Fibroblast of skin of left quadriceps (primary cell): Measurements from ENCODE around the gene GADD45GIP1.
"Not testable (repeated sequence)": the region's sequence is repeated elsewhere in the genome, so short reads cannot be mapped to it uniquely, and the experiment has no call there.

Source experiments
- DNase-seq, 2 experiments: peaks; one replicate each; pipeline ENCODE4 v3.0.0-alpha.2; 2013; ENCODE audit warnings: low read depth in 2 of 2

Gene GADD45GIP1

GRCh38 chr19:12940897-12941296 lies 16.1 kb downstream of the GADD45GIP1 start:
- no peak for DNase-seq

- no peak for DNase-seq
These were observed 17.0 kb downstream of the GADD45GIP1 start for GRCh38 chr19:12939975-12940423.

DNA sequence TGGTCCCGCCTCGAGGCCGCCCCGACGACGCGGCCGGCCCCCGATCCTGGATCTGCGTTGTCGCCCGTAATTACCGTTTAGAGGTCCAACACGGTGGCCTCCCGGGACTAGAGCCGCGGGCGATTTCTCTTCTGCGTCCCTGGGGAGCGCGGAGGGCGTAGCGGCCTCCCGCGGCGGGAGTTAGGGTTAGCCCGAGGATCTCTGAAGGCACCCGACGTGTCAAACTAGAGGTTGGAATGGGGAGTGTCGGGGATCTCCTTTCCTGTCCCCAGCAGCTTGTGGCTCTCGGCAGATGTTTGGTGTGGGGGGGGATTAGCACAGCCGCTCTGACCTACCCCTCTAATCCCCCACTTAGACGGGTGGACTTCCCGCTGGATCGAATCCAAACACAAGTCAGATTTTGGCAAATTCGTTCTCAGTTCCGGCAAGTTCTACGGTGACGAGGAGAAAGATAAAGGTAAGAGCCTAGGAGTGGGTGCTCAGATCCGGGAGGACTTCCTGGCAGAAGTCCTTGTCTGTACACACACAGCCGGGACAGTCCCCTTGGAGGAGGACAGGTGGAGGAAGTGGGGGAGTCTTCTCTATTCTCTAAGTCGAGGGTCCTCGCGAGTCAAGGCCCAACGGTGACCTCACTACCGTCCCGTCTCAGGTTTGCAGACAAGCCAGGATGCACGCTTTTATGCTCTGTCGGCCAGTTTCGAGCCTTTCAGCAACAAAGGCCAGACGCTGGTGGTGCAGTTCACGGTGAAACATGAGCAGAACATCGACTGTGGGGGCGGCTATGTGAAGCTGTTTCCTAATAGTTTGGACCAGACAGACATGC lies 18.0 kb downstream of the GADD45GIP1 start:
- no peak for DNase-seq

DNA sequence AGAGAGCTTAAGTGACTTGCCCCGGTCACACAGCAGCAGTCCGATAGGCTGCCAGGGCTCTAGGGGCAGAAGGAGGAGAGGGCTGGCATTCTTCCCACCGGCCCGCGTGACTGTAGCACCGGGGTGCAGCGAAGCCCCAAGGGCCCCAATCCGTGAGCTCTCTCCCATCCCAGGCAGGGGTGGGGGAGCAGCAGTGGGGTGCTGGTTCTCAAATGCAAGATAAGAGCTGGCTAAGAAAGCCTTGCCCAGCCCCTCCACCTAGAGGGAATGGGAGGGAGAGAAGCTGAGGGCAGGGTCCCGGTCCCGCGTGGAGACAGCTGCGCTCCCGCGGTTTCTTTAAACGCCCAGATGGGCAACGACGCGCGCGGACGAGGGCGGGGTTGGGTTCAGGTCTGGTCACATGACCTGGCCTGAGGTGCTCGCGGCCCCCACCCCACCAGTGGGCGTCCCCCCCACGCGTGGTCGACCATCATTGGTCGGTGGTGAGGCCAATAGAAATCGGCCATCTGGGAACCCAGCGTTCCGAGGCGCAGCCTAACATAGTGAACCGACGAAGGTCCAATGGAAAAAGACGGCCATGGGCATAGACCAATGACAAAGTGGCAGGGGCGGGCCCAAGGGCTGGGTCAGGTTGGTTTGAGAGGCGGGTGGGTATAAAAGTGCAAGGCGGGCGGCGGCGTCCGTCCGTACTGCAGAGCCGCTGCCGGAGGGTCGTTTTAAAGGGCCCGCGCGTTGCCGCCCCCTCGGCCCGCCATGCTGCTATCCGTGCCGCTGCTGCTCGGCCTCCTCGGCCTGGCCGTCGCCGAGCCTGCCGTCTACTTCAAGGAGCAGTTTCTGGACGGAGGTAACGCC lies 18.9 kb downstream of the GADD45GIP1 start, which contains the start of gene CALR:
CALR (plus strand) TSS at position 683 of the 852 bp plus-strand sequence; CDS start at position 754, 71 bp downstream.
- peak; percentile 100 for DNase-seq

DNA sequence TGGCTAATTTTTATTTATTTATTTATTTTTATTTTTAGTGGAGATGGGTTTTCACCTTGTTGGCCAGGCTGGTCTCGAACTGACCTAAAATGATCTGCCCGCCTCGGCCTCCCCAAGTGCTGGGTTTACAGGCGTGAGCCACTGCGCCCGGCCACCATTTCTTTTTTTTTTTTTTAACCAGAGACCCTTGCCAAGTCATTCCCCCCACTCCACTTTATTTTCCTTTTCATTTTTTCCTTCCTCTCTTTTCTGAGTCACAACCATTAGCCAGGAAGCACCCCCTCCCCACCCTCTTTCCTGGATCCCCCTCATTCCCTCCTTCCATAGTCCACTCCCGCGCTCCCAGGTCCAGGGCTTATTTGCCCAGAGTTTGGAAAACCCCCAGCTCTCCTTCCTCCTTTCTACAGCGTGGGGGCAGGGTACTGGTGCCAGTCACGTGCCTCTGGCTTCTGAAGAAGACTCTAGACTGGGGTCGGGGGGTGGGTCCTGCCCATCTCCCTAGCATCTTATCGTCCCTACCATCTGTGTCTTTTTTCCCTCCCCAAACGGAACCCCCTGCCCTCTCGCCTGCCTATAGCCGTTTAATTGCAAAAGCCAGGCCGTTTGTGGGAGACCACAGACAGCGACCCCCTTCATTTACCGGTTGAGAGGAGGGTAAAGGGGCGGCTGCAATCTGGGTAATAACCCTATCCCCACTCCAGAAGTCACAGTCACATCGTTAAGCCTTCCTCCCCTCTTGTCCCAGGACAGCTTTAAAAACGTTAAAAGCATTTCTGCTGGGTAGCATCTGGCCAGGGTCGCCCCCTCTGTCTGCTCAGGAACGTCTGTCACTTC lies 19.7 kb downstream of the GADD45GIP1 start:
- no peak for DNase-seq

- no peak for DNase-seq
These were observed 20.4 kb downstream of the GADD45GIP1 start for GRCh38 chr19:12936582-12936981.

- DNase-seq, result no peak
These were observed 22.0 kb downstream of the GADD45GIP1 start for GRCh38 chr19:12935071-12935470.

DNA sequence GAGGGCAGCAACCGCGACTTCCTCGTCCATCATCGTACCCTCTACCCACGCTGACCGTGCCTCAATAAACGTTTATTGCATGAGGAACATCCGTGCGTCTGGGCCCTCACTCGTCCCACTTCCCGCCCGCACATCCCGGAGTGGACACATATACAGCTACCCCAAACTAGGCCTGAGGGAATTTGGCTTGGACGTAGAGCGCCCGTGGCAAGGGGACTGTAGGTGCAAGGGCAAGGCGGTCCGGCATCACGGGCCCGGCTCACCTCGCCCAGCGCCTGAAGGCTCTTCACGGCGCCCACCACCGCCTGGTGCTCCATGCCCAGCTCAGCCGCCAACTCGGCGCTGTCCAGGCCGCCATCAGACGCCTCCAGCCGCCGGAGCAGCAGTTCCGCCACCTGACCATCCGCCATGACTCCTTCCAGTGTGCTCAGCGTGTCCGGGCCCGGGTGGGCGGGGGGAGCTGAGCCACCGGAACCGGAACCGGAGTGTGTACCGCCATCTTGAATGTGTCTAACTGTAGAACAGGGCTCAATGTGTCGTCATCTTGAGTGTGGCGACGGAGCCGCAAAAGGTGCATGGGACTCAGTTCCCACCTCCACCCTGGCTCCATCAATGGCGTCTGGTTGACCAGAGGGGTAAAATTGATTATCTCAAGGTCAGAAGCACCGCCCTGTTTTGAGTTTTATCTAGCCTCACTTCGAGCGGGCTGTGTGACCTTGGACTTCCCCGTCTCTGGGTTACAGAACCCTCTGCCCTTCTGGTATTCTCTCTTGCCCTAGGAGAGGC lies 23.5 kb downstream of the GADD45GIP1 start, which contains the start of gene FARSA:
FARSA (minus strand) TSS at position 425 of the 786 bp plus-strand sequence; CDS start at position 410, 15 bp downstream.
- peak; percentile 71 to 75 for DNase-seq

GRCh38 chr19:12932392-12933286 lies 24.4 kb downstream of the GADD45GIP1 start:
- DNase-seq, result no peak

GRCh38 chr19:12930002-12930645 lies 26.9 kb downstream of the GADD45GIP1 start:
- no peak for DNase-seq

- DNase-seq, result no peak
These were observed 32.3 kb downstream of the GADD45GIP1 start for GRCh38 chr19:12924621-12925310.

- DNase-seq, result no peak
These were observed 34.1 kb downstream of the GADD45GIP1 start for GRCh38 chr19:12922959-12923358.

DNA sequence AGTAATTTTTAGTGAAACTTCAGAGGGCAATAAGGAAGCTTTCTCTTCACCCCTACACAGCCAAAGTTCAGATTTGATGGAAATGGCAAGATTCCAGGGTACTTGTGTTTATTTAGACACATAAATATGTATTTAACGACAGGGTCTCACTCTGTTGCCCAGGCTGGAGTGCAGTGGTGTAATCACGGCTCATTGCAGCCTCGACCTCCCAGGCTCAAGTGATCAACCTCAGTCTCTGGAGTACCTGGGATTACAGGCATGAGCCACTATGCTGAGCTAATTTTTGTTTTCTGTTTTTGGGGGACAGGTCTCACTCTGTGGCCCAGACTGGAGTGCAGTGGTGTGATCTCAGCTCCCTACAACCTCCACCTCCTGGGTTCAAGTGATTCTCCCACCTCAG lies 36.0 kb downstream of the GADD45GIP1 start:
- DNase-seq, result no peak

- DNase-seq, result no peak
These were observed 38.8 kb downstream of the GADD45GIP1 start for GRCh38 chr19:12918253-12918652.

GRCh38 chr19:12915860-12916259 lies 41.2 kb downstream of the GADD45GIP1 start:
- DNase-seq, result not testable (repeated sequence)

- DNase-seq, result no peak
These were observed 43.0 kb downstream of the GADD45GIP1 start for GRCh38 chr19:12913851-12914690.

DNA sequence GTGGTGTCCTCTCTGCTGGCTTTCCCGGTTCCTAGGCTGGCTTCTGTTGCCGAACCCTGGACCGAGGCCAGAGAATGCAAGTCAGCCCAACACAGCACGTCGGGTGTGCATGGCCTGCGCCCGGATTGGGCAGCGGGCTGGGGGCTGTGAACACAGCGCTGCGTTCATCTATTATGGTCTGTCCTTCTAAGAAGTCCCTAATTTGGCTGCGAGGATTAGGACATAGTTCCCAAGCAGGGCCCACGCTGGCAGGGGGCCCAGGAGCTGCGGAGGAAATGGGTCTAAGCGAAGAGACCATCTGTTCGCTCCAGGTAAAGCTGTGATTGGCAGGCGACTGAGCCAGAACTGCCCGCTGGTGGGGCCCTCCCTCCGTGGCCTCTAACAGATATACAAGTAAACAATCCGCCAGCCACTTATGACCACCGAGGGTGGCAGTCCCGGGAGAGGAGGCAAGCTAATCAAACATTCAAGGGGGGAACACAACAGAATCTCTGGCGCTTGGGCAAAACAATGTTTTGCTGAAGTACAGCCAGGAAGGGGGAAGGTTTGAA lies 43.9 kb downstream of the GADD45GIP1 start:
- DNase-seq, result peak; percentile 41 to 47
